HUES48 (cell line): Measurements from ENCODE around the gene ZBTB20.

ENCODE experiments used
- H3K27ac ChIP-seq: one replicate; pipeline ENCODE4 v1.7.0; 2013; ENCODE audit warnings: low read depth, low read length, inconsistent platforms
- H3K27me3 ChIP-seq: 2 replicates; pipeline ENCODE4 v1.6.1; 2013; ENCODE audit warnings: mild to moderate bottlenecking, low read length; ENCODE audit not compliant: control insufficient read depth, insufficient read depth
- H3K36me3 ChIP-seq: 2 replicates; pipeline ENCODE4 v1.6.1; 2013; ENCODE audit warnings: low read length; ENCODE audit not compliant: control insufficient read depth, insufficient read depth
- H3K4me1 ChIP-seq: 2 replicates; pipeline ENCODE4 v1.6.1; 2013; ENCODE audit warnings: mild to moderate bottlenecking, low read length; ENCODE audit not compliant: control insufficient read depth, insufficient read depth
- H3K4me3 ChIP-seq: 2 replicates; pipeline ENCODE4 v1.5.1; 2013; ENCODE audit warnings: mild to moderate bottlenecking, low read depth, low read length
- H3K9ac ChIP-seq: 2 replicates; pipeline ENCODE4 v1.6.1; 2013; ENCODE audit warnings: mild to moderate bottlenecking, low read depth, low read length, moderate library complexity
- H3K9me3 ChIP-seq: 2 replicates; pipeline ENCODE4 v1.6.1; 2013; ENCODE audit warnings: low read length; ENCODE audit not compliant: control insufficient read depth, insufficient read depth

Gene ZBTB20

GRCh38 chr3:114958930-114959329 is 188.2 kb downstream of the ZBTB20 start:
- H3K9me3 ChIP-seq = no peaks in the 10 kb centered on the region
- H3K9ac ChIP-seq = no peak overlapping the region
- 0 out of 2 replicates have a peak, but pooled peaks cover 3% of the 10 kb centered on the region for H3K4me1 ChIP-seq
- no peaks in the 10 kb centered on the region for H3K27me3 ChIP-seq
- H3K4me3 ChIP-seq = no peak overlapping the region
- no peaks in the 10 kb centered on the region for H3K36me3 ChIP-seq
- no peak overlapping the region for H3K27ac ChIP-seq

GRCh38 chr3:114953800-114954199 is 193.3 kb downstream of the ZBTB20 start:
- no peak overlapping the region for H3K4me3 ChIP-seq

GRCh38 chr3:114953215-114953799 is 193.8 kb downstream of the ZBTB20 start:
- no peak overlapping the region for H3K4me3 ChIP-seq
- peaks cover 5% of the 10 kb centered on the region; the same call in 1 of the 2 replicates for H3K4me1 ChIP-seq
- H3K9ac ChIP-seq = no peak overlapping the region
- no peaks in the 10 kb centered on the region for H3K36me3 ChIP-seq
- H3K27ac ChIP-seq = no peak overlapping the region
- H3K27me3 ChIP-seq = no peaks in the 10 kb centered on the region
- H3K9me3 ChIP-seq = no peaks in the 10 kb centered on the region; the same call in 1 of the 2 replicates

More at GRCh38 chr3:114953800-114954199, 193.3 kb downstream of the ZBTB20 start:
- H3K4me1 ChIP-seq = peaks cover 5% of the 10 kb centered on the region; the same call in 1 of the 2 replicates
- H3K36me3 ChIP-seq = no peaks in the 10 kb centered on the region
- no peak overlapping the region for H3K27ac ChIP-seq
- H3K9ac ChIP-seq = no peak overlapping the region
- no peaks in the 10 kb centered on the region for H3K27me3 ChIP-seq
- no peaks in the 10 kb centered on the region; the same call in 1 of the 2 replicates for H3K9me3 ChIP-seq

GRCh38 chr3:114942773-114943172 is 204.3 kb downstream of the ZBTB20 start:
- H3K27me3 ChIP-seq = no peaks in the 10 kb centered on the region
- H3K9me3 ChIP-seq = no peaks in the 10 kb centered on the region
- no peak overlapping the region for H3K27ac ChIP-seq

GRCh38 chr3:114941626-114942309 is 205.3 kb downstream of the ZBTB20 start:
- Histone ChIP-seq H3K9ac (no peak overlapping the region), H3K27me3 (no peaks in the 10 kb centered on the region), H3K4me1 (no peaks in the 10 kb centered on the region), H3K4me3 (no peak overlapping the region), H3K27ac (no peak overlapping the region), H3K9me3 (no peaks in the 10 kb centered on the region), H3K36me3 (no peaks in the 10 kb centered on the region)

More at GRCh38 chr3:114942773-114943172, 204.3 kb downstream of the ZBTB20 start:
- Histone ChIP-seq H3K9ac (no peak overlapping the region), H3K4me3 (no peak overlapping the region), H3K4me1 (no peaks in the 10 kb centered on the region), H3K36me3 (no peaks in the 10 kb centered on the region)

- Histone ChIP-seq H3K9ac (no peak overlapping the region), H3K4me3 (no peak overlapping the region), H3K9me3 (no peaks in the 10 kb centered on the region), H3K4me1 (no peaks in the 10 kb centered on the region), H3K36me3 (no peaks in the 10 kb centered on the region), H3K27ac (no peak overlapping the region), H3K27me3 (no peaks in the 10 kb centered on the region)
These were observed 207.2 kb downstream of the ZBTB20 start for GRCh38 chr3:114939920-114940319.

GRCh38 chr3:114933407-114933806 is 213.7 kb downstream of the ZBTB20 start:
- Histone ChIP-seq H3K4me3 (no peak overlapping the region), H3K9me3 (no peaks in the 10 kb centered on the region), H3K27ac (no peak overlapping the region), H3K4me1 (peaks cover 7% of the 10 kb centered on the region; the same call in 1 of the 2 replicates), H3K36me3 (no peaks in the 10 kb centered on the region), H3K9ac (no peak overlapping the region), H3K27me3 (no peaks in the 10 kb centered on the region)

GRCh38 chr3:114929971-114930732 is 216.9 kb downstream of the ZBTB20 start:
- no peaks in the 10 kb centered on the region for H3K36me3 ChIP-seq
- H3K9ac ChIP-seq = no peak overlapping the region
- no peak overlapping the region for H3K27ac ChIP-seq
- H3K4me1 ChIP-seq = peaks cover 7% of the 10 kb centered on the region; the same call in 1 of the 2 replicates
- H3K4me3 ChIP-seq = no peak overlapping the region
- no peaks in the 10 kb centered on the region for H3K9me3 ChIP-seq
- H3K27me3 ChIP-seq = no peaks in the 10 kb centered on the region

- Histone ChIP-seq H3K36me3 (no peaks in the 10 kb centered on the region), H3K4me1 (peaks cover 7% of the 10 kb centered on the region; the same call in 1 of the 2 replicates), H3K4me3 (no peak overlapping the region), H3K9ac (no peak overlapping the region), H3K27ac (no peak overlapping the region), H3K27me3 (no peaks in the 10 kb centered on the region), H3K9me3 (no peaks in the 10 kb centered on the region)
These were observed 218.0 kb downstream of the ZBTB20 start for GRCh38 chr3:114928989-114929640.

GRCh38 chr3:114904633-114905032 is 242.5 kb downstream of the ZBTB20 start:
- H3K9me3 ChIP-seq = no peaks in the 10 kb centered on the region
- H3K27ac ChIP-seq = no peak overlapping the region
- H3K9ac ChIP-seq = no peak overlapping the region
- H3K4me3 ChIP-seq = no peak overlapping the region
- H3K36me3 ChIP-seq = no peaks in the 10 kb centered on the region
- peaks cover 17% of the 10 kb centered on the region for H3K4me1 ChIP-seq
- peaks cover 9% of the 10 kb centered on the region for H3K27me3 ChIP-seq
